Right atrium auricular region (tissue), 2 donors: ENCODE data around the gene ADGRF3. TPM values are rescaled to one million over a fixed set of nuclear protein-coding genes. Genes with fewer than 3 reads are reported as not detected.

Source experiments
- DNase-seq: peaks from one replicate; pipeline ENCODE4 v3.0.0-alpha.2; 2019; ENCODE audit warnings: low spot score
- H3K27ac ChIP-seq, 2 donors: fragments of 200-600 bp; sonication (generic); 1 replicate in 1 of 2; 2 replicates in 1 of 2; pipeline ENCODE4 v1.5.1; 2016 to 2019
- H3K27me3 ChIP-seq, 2 donors: fragments of 200-600 bp; sonication (generic); one replicate each; pipeline versions ENCODE4 v1.5.1 to v1.6.0; 2017 to 2019
- H3K36me3 ChIP-seq: fragments of 200-600 bp; sonication (generic); one replicate; pipeline ENCODE4 v1.5.1; 2016
- H3K4me1 ChIP-seq, 2 donors: fragments of 200-600 bp; sonication (generic); one replicate each; pipeline versions ENCODE4 v1.5.1 to v1.6.0; 2017 to 2019
- H3K4me3 ChIP-seq, 2 donors: fragments of 200-600 bp; sonication (generic); 1 replicate in 1 of 2; 2 replicates in 1 of 2; pipeline ENCODE4 v1.5.1; 2017 to 2019; ENCODE audit warnings: mild to moderate bottlenecking in 1 of 2, moderate library complexity in 1 of 2
- H3K9me3 ChIP-seq, 2 donors: fragments of 200-600 bp; sonication (generic); one replicate each; pipeline ENCODE4 v1.5.1; 2019
- CTCF ChIP-seq, 2 donors: fragments of 200-600 bp; sonication (generic); IDR thresholded peaks; one replicate each; pipeline ENCODE4 v1.5.1; 2019; ENCODE audit warnings: antibody characterized with exemption in 2 of 2
- total RNA-seq, 2 donors: library from RNA; depleted of rRNA; stranded (reverse); fragments of >200 nt; gene quantifications; one replicate each; pipeline ENCODE4 v1.1.0, GENCODE V29; 2016

Gene ADGRF3
- total RNA-seq: not detected

GRCh38 chr2:26346454-26347053 lies at the start of gene ADGRF3:
Gene ADGRF3, minus strand, starts transcription at chr2:26346789. Its CDS starts 555 bp downstream, at chr2:26346234.
- no peaks in the 10 kb centered on the region for H3K27me3 ChIP-seq
- DNase-seq: peak; percentile 66
- no peaks in the 10 kb centered on the region for H3K9me3 ChIP-seq

GRCh38 chr2:26395394-26395793 lies 48.8 kb upstream of the ADGRF3 start:
- H3K36me3 ChIP-seq: no peaks in the 10 kb centered on the region
- no peak for TF ChIP-seq CTCF (IDR thresholded peaks at IDR 0.05)
- no peak for DNase-seq
- H3K27ac ChIP-seq: no peak overlapping the region
- no peaks in the 10 kb centered on the region for H3K27me3 ChIP-seq
- H3K4me3 ChIP-seq: no peak overlapping the region
- no peaks in the 10 kb centered on the region for H3K4me1 ChIP-seq
- H3K9me3 ChIP-seq: no peaks in the 10 kb centered on the region

More at GRCh38 chr2:26346454-26347053, at the start of gene ADGRF3:
- H3K27ac ChIP-seq: peak within 1 kb of the TSS; percentile 92 to 95
- TF ChIP-seq CTCF (IDR thresholded peaks at IDR 0.05): no peak
- H3K4me1 ChIP-seq: peaks cover 0 to 34% of the 10 kb centered on the region in 2 donors
- H3K4me3 ChIP-seq: peak within 1 kb of the TSS; percentile 69 to 91
- H3K36me3 ChIP-seq: no peaks in the 10 kb centered on the region

- Histone ChIP-seq H3K9me3 (no peaks in the 10 kb centered on the region), H3K27me3 (no peaks in the 10 kb centered on the region), H3K36me3 (no peaks in the 10 kb centered on the region), H3K4me3 (no peak overlapping the region), H3K4me1 (no peaks in the 10 kb centered on the region), H3K27ac (no peak overlapping the region)
- TF ChIP-seq CTCF (IDR thresholded peaks at IDR 0.05): no peak
- DNase-seq: no peak
These were observed 48.1 kb upstream of the ADGRF3 start for GRCh38 chr2:26394694-26395093.

- Histone ChIP-seq H3K4me1 (no peaks in the 10 kb centered on the region), H3K4me3 (no peak overlapping the region), H3K27ac (no peak overlapping the region), H3K27me3 (no peaks in the 10 kb centered on the region), H3K36me3 (peaks cover 8% of the 10 kb centered on the region), H3K9me3 (no peaks in the 10 kb centered on the region)
- no peak for TF ChIP-seq CTCF (IDR thresholded peaks at IDR 0.05)
- no peak for DNase-seq
These were observed 40.6 kb upstream of the ADGRF3 start for GRCh38 chr2:26387189-26387588.

- no peaks in the 10 kb centered on the region for H3K4me1 ChIP-seq
- H3K36me3 ChIP-seq: peaks cover 8% of the 10 kb centered on the region
- DNase-seq: no peak
- no peaks in the 10 kb centered on the region for H3K27me3 ChIP-seq
- no peak for TF ChIP-seq CTCF (IDR thresholded peaks at IDR 0.05)
- H3K4me3 ChIP-seq: no peak overlapping the region
- H3K9me3 ChIP-seq: no peaks in the 10 kb centered on the region
- no peak overlapping the region for H3K27ac ChIP-seq
These were observed 38.0 kb upstream of the ADGRF3 start for GRCh38 chr2:26384597-26384996.

GRCh38 chr2:26384183-26384582 lies 37.6 kb upstream of the ADGRF3 start:
- Histone ChIP-seq H3K4me3 (no peak overlapping the region), H3K27me3 (no peaks in the 10 kb centered on the region), H3K27ac (no peak overlapping the region), H3K9me3 (no peaks in the 10 kb centered on the region), H3K36me3 (peaks cover 8% of the 10 kb centered on the region), H3K4me1 (no peaks in the 10 kb centered on the region)
- DNase-seq: no peak
- TF ChIP-seq CTCF (IDR thresholded peaks at IDR 0.05): no peak
